ENCODE data around the gene SFMBT2. TPM values are rescaled to one million over a fixed set of nuclear protein-coding genes. Genes with fewer than 3 reads are reported as not detected.

SFMBT2 gene
- total and polyA plus RNA-seq, 2 of the 4 experiments (the other 2 are of a cell fraction) = 0.70 to 1.3 TPM

DNA sequence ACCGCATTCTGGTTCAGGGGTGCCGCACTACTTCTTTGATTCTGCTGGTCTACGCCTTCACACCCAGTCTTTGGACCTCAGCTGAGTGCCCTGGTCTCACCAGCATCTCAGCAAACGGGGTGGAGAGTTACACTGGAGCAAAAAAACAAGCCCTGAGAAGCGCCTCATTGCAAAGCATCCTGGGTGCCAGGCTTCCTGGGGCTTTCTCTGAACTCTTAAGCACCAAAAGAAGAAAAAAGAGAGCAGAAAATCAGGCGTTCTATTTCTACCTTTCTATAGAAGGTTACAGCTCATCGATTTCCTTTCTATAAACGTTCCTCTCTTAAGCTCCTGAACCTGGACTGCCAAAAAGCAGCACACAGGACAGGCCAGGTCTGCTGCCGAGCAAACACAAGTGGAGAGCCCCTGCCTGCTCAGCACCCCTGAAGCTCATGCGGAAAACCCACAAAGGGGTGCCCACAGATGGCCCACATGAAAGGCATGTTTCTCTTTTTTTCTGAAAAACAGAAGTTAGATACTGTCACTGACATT lies 217.9 kb downstream of the SFMBT2 start:
- Histone ChIP-seq H4K5ac (ENCODE audit: low read depth, low read length) (no peak overlapping the region), H3K27ac (ENCODE audit: insufficient read depth, low read length) (no peak overlapping the region), H3K4me2 (ENCODE audit: low read depth, low read length) (no peak overlapping the region), H2BK5ac (ENCODE audit: low read depth, low read length, poor library complexity, severe bottlenecking) (no peak overlapping the region), H3K79me1 (ENCODE audit: low read depth in 1 of 2, low read length in 2 of 2) (no peaks in the 10 kb centered on the region), H2AK5ac (ENCODE audit: low read depth, low read length) (no peak overlapping the region), H2AK9ac (replicated peaks; ENCODE audit: low read depth, low read length, poor library complexity) (no peak overlapping the region), H3K27me3 (ENCODE audit: control insufficient read depth, insufficient read depth, low read length) (no peaks in the 10 kb centered on the region), H3K18ac (ENCODE audit: low read depth, low read length) (no peak overlapping the region), H2BK20ac (ENCODE audit: low read depth, low read length) (no peak overlapping the region), H3K9me3 (ENCODE audit: control insufficient read depth, insufficient read depth, low read length) (peaks cover 3% of the 10 kb centered on the region; the same call in 1 of the 2 replicates), H4K20me1 (ENCODE audit: insufficient read depth, low read length) (no peaks in the 10 kb centered on the region), H3K4ac (ENCODE audit: low read depth, low read length) (no peak overlapping the region), H4K91ac (ENCODE audit: insufficient read depth, low read depth, low read length) (no peak overlapping the region), H3K36me3 (ENCODE audit: control insufficient read depth, insufficient read depth, low read length) (no peaks in the 10 kb centered on the region; the same call in 1 of the 2 replicates), H2AFZ (replicated peaks; ENCODE audit: low read length, poor library complexity) (no peak overlapping the region), H2BK120ac (ENCODE audit: low read depth, low read length) (no peak overlapping the region), H4K8ac (ENCODE audit: low read depth in 2 of 2, low read length in 2 of 2) (no peak overlapping the region), H3K4me1 (ENCODE audit: control insufficient read depth, insufficient read depth, low read length) (no peaks in the 10 kb centered on the region), H3K9ac (ENCODE audit: low read depth, low read length) (no peak overlapping the region), H3K9me1 (ENCODE audit: insufficient read depth, low read length) (no peaks in the 10 kb centered on the region), H3K14ac (replicated peaks; ENCODE audit: low read depth, low read length) (no peak overlapping the region), H2BK15ac (ENCODE audit: low read depth, low read length) (no peak overlapping the region), H3K23ac (ENCODE audit: low read depth, low read length) (no peak overlapping the region), H3K56ac (ENCODE audit: extremely low read depth, insufficient read depth, low read length) (no peak overlapping the region), H3K4me3 (ENCODE audit: insufficient read depth, low read depth, low read length) (no peak overlapping the region)
- no TSS peak for BruUV-seq (replicated peaks)
- no peak for ATAC-seq (ENCODE audit: low read depth)
- CTCF ChIA-PET = no interaction called here
- POLR2A ChIA-PET (ENCODE audit: unreplicated experiment) = no interaction called here
- dilution Hi-C loops (cut with HindIII; ENCODE audit: low sequenced_read_pairs, unreplicated experiment) = no loop called here
- no peak for DNase-seq
- in situ Hi-C loops (cut with MboI; ENCODE audit: low sequenced_read_pairs) = no loop called here
- TF ChIP-seq, protein P1, sequence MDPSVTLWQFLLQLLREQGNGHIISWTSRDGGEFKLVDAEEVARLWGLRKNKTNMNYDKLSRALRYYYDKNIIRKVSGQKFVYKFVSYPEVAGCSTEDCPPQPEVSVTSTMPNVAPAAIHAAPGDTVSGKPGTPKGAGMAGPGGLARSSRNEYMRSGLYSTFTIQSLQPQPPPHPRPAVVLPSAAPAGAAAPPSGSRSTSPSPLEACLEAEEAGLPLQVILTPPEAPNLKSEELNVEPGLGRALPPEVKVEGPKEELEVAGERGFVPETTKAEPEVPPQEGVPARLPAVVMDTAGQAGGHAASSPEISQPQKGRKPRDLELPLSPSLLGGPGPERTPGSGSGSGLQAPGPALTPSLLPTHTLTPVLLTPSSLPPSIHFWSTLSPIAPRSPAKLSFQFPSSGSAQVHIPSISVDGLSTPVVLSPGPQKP (IDR thresholded peaks at IDR 0.05; ENCODE audit: borderline replicate concordance, low read depth, low read length) = no peak
- no peak for TF ChIP-seq FOS (IDR thresholded peaks at IDR 0.05; ENCODE audit: low read depth, low read length)
- TF ChIP-seq, protein P2, sequence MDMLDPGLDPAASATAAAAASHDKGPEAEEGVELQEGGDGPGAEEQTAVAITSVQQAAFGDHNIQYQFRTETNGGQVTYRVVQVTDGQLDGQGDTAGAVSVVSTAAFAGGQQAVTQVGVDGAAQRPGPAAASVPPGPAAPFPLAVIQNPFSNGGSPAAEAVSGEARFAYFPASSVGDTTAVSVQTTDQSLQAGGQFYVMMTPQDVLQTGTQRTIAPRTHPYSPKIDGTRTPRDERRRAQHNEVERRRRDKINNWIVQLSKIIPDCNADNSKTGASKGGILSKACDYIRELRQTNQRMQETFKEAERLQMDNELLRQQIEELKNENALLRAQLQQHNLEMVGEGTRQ (IDR thresholded peaks at IDR 0.05; ENCODE audit: low read depth, low read length) = no peak
- no peak for TF ChIP-seq RCOR1 (IDR thresholded peaks at IDR 0.05; ENCODE audit: insufficient replicate concordance, low read length)
- TF ChIP-seq MAFK (IDR thresholded peaks at IDR 0.05; ENCODE audit: low read depth, low read length) = no peak
- no peak for TF ChIP-seq MAZ (IDR thresholded peaks at IDR 0.05; ENCODE audit: borderline replicate concordance, low read depth, low read length)
- no peak for TF ChIP-seq RFX5 (IDR thresholded peaks at IDR 0.05; ENCODE audit: low read depth, low read length)
- TF ChIP-seq NFE2L2 (IDR thresholded peaks at IDR 0.05; ENCODE audit: low read depth, low read length) = no peak
- no peak for TF ChIP-seq CEBPB (IDR thresholded peaks at IDR 0.05; ENCODE audit: low read depth, low read length)
- no peak for TF ChIP-seq POLR2A (IDR thresholded peaks at IDR 0.05; ENCODE audit: low read depth, low read length)
- no peak for TF ChIP-seq MXI1 (IDR thresholded peaks at IDR 0.05; ENCODE audit: borderline replicate concordance, low read depth, low read length)
- intact Hi-C loops (cut with micrococcal nuclease) = no loop called here
- WGBS, 2 experiments (ENCODE audit: extremely low coverage in 2 of 2, insufficient read length in 1 of 2) = 80% methylated on average over 1 of the region's 10 CpGs; no CpG with 5 or more reads in 1 of the 2 experiments

All from IMR-90 (cell line).